ENCODE data around the gene CACNG6. TPM values are rescaled to one million over a fixed set of nuclear protein-coding genes. Genes with fewer than 3 reads are reported as not detected.

The CACNG6 gene
- 10.3 to 12.7 TPM (median 11.0 TPM) in 5 replicates for total RNA-seq (2022; extraction: Qiagen RNA extraction)

GRCh38 chr19:53991224-53992113, at the start of gene CACNG6:
Gene CACNG6, plus strand, starts transcription at chr19:53991637. Its CDS starts 1,241 bp downstream, at chr19:53992878.

GRCh38 chr19:53962887-53963431, 28.5 kb upstream of the CACNG6 start, which contains the start of gene CACNG8:
Gene CACNG8, plus strand, starts transcription at chr19:53962937.

Other genes starting within 250 kb of the CACNG6 start
- not detected in 5 replicates for gene NLRP12, start 167.3 kb upstream of the CACNG6 start, total RNA-seq (2022; extraction: Qiagen RNA extraction)
- gene MYADM, start 123.8 kb upstream of the CACNG6 start, total RNA-seq (2022; extraction: Qiagen RNA extraction): 231 to 314 TPM (median 278 TPM) in 5 replicates
- gene PRKCG, start 109.4 kb upstream of the CACNG6 start, total RNA-seq (2022; extraction: Qiagen RNA extraction): 4.0 to 6.3 TPM (median 5.3 TPM) in 5 replicates
- gene CACNG7, start 82.4 kb upstream of the CACNG6 start, total RNA-seq (2022; extraction: Qiagen RNA extraction): 5.7 to 8.7 TPM (median 8.1 TPM) in 5 replicates
- 0.47 to 0.82 TPM (median 0.75 TPM) in 5 replicates for gene CACNG8, start 28.7 kb upstream of the CACNG6 start, total RNA-seq (2022; extraction: Qiagen RNA extraction)
- 0.43 to 0.83 TPM (median 0.50 TPM) in 5 replicates for gene VSTM1, start 72.3 kb downstream of the CACNG6 start, total RNA-seq (2022; extraction: Qiagen RNA extraction)
- gene TARM1, start 89.7 kb downstream of the CACNG6 start, total RNA-seq (2022; extraction: Qiagen RNA extraction): not detected in 5 replicates
- 0.18 to 0.42 TPM (median 0.33 TPM) in 5 replicates for gene OSCAR, start 109.2 kb downstream of the CACNG6 start, total RNA-seq (2022; extraction: Qiagen RNA extraction)
- gene NDUFA3, start 111.2 kb downstream of the CACNG6 start, total RNA-seq (2022; extraction: Qiagen RNA extraction): 164 to 263 TPM (median 226 TPM) in 5 replicates
- 18.7 to 23.8 TPM (median 19.6 TPM) in 5 replicates for gene TFPT, start 124.0 kb downstream of the CACNG6 start, total RNA-seq (2022; extraction: Qiagen RNA extraction)
- gene PRPF31, start 124.1 kb downstream of the CACNG6 start, total RNA-seq (2022; extraction: Qiagen RNA extraction): 104 to 124 TPM (median 113 TPM) in 5 replicates
- 48.7 to 67.2 TPM (median 58.6 TPM) in 5 replicates for gene CNOT3, start 146.1 kb downstream of the CACNG6 start, total RNA-seq (2022; extraction: Qiagen RNA extraction)
- 7.8 to 9.4 TPM (median 8.1 TPM) in 5 replicates for gene LENG1, start 168.1 kb downstream of the CACNG6 start, total RNA-seq (2022; extraction: Qiagen RNA extraction)
- gene TMC4, start 181.5 kb downstream of the CACNG6 start, total RNA-seq (2022; extraction: Qiagen RNA extraction): 0.69 to 1.3 TPM (median 1.1 TPM) in 5 replicates
- 114 to 154 TPM (median 150 TPM) in 5 replicates for gene MBOAT7, start 197.9 kb downstream of the CACNG6 start, total RNA-seq (2022; extraction: Qiagen RNA extraction)
- 81.8 to 130 TPM (median 123 TPM) in 5 replicates for gene TSEN34, start 199.7 kb downstream of the CACNG6 start, total RNA-seq (2022; extraction: Qiagen RNA extraction)
- 2,105 to 2,627 TPM (median 2,279 TPM) in 5 replicates for gene RPS9, start 209.2 kb downstream of the CACNG6 start, total RNA-seq (2022; extraction: Qiagen RNA extraction)
- gene LILRB3, start 231.4 kb downstream of the CACNG6 start, total RNA-seq (2022; extraction: Qiagen RNA extraction): 0.11 to 0.50 TPM (median 0.23 TPM) in 5 replicates